Testis (tissue), 3 donors: ENCODE results near the gene ZNF213. TPM values are rescaled to one million over a fixed set of nuclear protein-coding genes. Genes with fewer than 3 reads are reported as not detected.
A peak's percentile ranks its signal among the peaks of the same experiment; 100 is the strongest.

Experiments
- DNase-seq: peaks from one replicate; pipeline ENCODE4 v3.0.0-alpha.2; 2019
- H3K27ac ChIP-seq, 2 donors: fragments of 200-600 bp; sonication (generic); one replicate each; pipeline ENCODE4 v1.5.1; 2019
- H3K27me3 ChIP-seq: fragments of 200-600 bp; sonication (generic); one replicate; pipeline ENCODE4 v1.5.1; 2019
- H3K36me3 ChIP-seq: fragments of 200-600 bp; sonication (generic); one replicate; pipeline ENCODE4 v1.5.1; 2017; ENCODE audit warnings: low read depth; ENCODE audit errors: missing control alignments
- H3K4me1 ChIP-seq: fragments of 200-600 bp; sonication (generic); one replicate; pipeline ENCODE4 v1.5.1; 2019
- H3K4me3 ChIP-seq, 2 donors: fragments of 200-600 bp; sonication (generic); one replicate each; pipeline ENCODE4 v1.5.1; 2017 to 2019
- H3K9me3 ChIP-seq: fragments of 200-600 bp; sonication (generic); one replicate; pipeline ENCODE4 v1.5.1; 2017
- CTCF ChIP-seq, 3 experiments: fragments of 450-650 bp in 2 of 3; fragments of 200-600 bp in 1 of 3; sonication (generic) in 1 of 3; IDR thresholded peaks; one replicate each; pipeline ENCODE4 v1.5.1; 2016 to 2019; ENCODE audit warnings: antibody characterized with exemption in 3 of 3, mild to moderate bottlenecking in 2 of 3, moderate library complexity in 1 of 3
- POLR2A ChIP-seq: fragments of 450-650 bp; IDR thresholded peaks from one replicate; pipeline ENCODE4 v1.6.1; 2017; ENCODE audit warnings: antibody characterized with exemption, mild to moderate bottlenecking, moderate library complexity
- WGBS, 2 donors: methylation state at CpG; one replicate each; pipeline ENCODE4 v1.1.5; 2018; 5-methylcytosine and 5-hydroxymethylcytosine counted together
- intact Hi-C: fragments of 100-400 bp; cut with DNase I; formaldehyde crosslinking; loops from one replicate; pipeline ENCODE4 v1.15.1; 2023; ENCODE audit warnings: low total_unique reads
- polyA plus RNA-seq: library from polyadenylated mRNA; stranded (reverse); fragments of 350-450 nt; fragmentation: Illumina TruSeq; extraction: RNeasy Lipid Tissue Mini Kit (QIAGEN cat#74804); gene quantifications from one replicate; pipeline ENCODE4 v1.2.3, GENCODE V29; 2014; ENCODE audit warnings: low read depth, low replicate concordance; ENCODE audit not compliant: insufficient read depth
- total RNA-seq, 2 donors: library from RNA; depleted of rRNA; stranded (reverse); fragments of >200 nt; gene quantifications; one replicate each; pipeline ENCODE4 v1.2.3, GENCODE V29; 2016

Gene ZNF213
- total and polyA plus RNA-seq, 3 donors from 2014 or later = 43.1 to 57.3 (median 46.8) TPM

- Histone ChIP-seq H3K27ac (no peak within 1 kb of the TSS), H3K36me3 (no peaks in the 10 kb centered on the region), H3K4me1 (peaks cover 5% of the 10 kb centered on the region), H3K27me3 (no peaks in the 10 kb centered on the region), H3K4me3 (no peak within 1 kb of the TSS), H3K9me3 (no peaks in the 10 kb centered on the region)
- DNase-seq = no peak
- no peak for TF ChIP-seq POLR2A
- TF ChIP-seq CTCF (IDR thresholded peaks at IDR 0.05) = no peak
- WGBS, 2 donors = 62 to 66% methylated on average over 16 to 21 of the region's 21 CpGs
- intact Hi-C loops = no loop called here
Observed at GRCh38 chr16:3098459-3099394, 36.1 kb upstream of the ZNF213 start, which contains the start of gene ZSCAN10. Gene ZSCAN10, minus strand, starts transcription at chr16:3099294. Its CDS starts 6,357 bp downstream, at chr16:3092937.

GRCh38 chr16:3099395-3099731, 35.5 kb upstream of the ZNF213 start:
- H3K4me1 ChIP-seq = peaks cover 5% of the 10 kb centered on the region
- no peak overlapping the region for H3K27ac ChIP-seq
- H3K27me3 ChIP-seq = no peaks in the 10 kb centered on the region
- intact Hi-C loops = no loop called here
- H3K9me3 ChIP-seq = no peaks in the 10 kb centered on the region
- no peak for TF ChIP-seq CTCF (IDR thresholded peaks at IDR 0.05)
- no peaks in the 10 kb centered on the region for H3K36me3 ChIP-seq
- 60 to 64% methylated on average over 5 of the region's 5 CpGs for WGBS, 2 donors
- H3K4me3 ChIP-seq = no peak overlapping the region
- DNase-seq = no peak

GRCh38 chr16:3099732-3100499, 34.9 kb upstream of the ZNF213 start:
- WGBS, 2 donors = 7 to 8% methylated on average over 36 to 39 of the region's 39 CpGs
- Histone ChIP-seq H3K36me3 (no peaks in the 10 kb centered on the region), H3K27me3 (no peaks in the 10 kb centered on the region), H3K4me3 (no peak overlapping the region), H3K27ac (no peak overlapping the region), H3K9me3 (no peaks in the 10 kb centered on the region), H3K4me1 (peaks cover 5% of the 10 kb centered on the region)
- TF ChIP-seq CTCF (IDR thresholded peaks at IDR 0.05) (no peak), POLR2A (no peak)
- intact Hi-C loops = no loop called here
- DNase-seq = peak; percentile 95

GRCh38 chr16:3101018-3101840, 33.6 kb upstream of the ZNF213 start:
- 49 to 52% methylated on average over 29 of the region's 29 CpGs for WGBS, 2 donors
- Histone ChIP-seq H3K36me3 (no peaks in the 10 kb centered on the region), H3K4me1 (peaks cover 8% of the 10 kb centered on the region), H3K4me3 (no peak overlapping the region), H3K27me3 (no peaks in the 10 kb centered on the region), H3K27ac (peak overlapping the region in 1 of 2 donors; percentile 29), H3K9me3 (no peaks in the 10 kb centered on the region)
- DNase-seq = peak; percentile 41
- TF ChIP-seq CTCF (IDR thresholded peaks at IDR 0.05) (peak in 1 of 3 experiments; percentile 69), POLR2A (no peak)
- intact Hi-C loops = no loop called here
